Measurements from ENCODE around the gene PAH. TPM values are rescaled to one million over a fixed set of nuclear protein-coding genes. Genes with fewer than 3 reads are reported as not detected.

PAH gene
- total and polyA plus RNA-seq, 10 of the 15 experiments (the other 5 are each of a cell fraction or from before 2014, with no cell fraction given) = 0.20 to 4.8 (median 0.55) TPM; not detected in 1

- Histone ChIP-seq H3K4me3 (no peak overlapping the region), H3K27ac (ENCODE audit: control insufficient read depth, insufficient read depth) (no peak overlapping the region), H4K20me1 (ENCODE audit: control insufficient read depth, insufficient read depth) (no peaks in the 10 kb centered on the region), H3K9ac (ENCODE audit: control insufficient read depth, insufficient read depth, low read length) (no peak overlapping the region), H3K79me2 (ENCODE audit: control insufficient read depth, insufficient read depth, low read length) (no peaks in the 10 kb centered on the region), H3K4me2 (ENCODE audit: control insufficient read depth, insufficient read depth) (no peak overlapping the region), H3K4me1 (ENCODE audit: control insufficient read depth, insufficient read depth, low read length) (peaks cover 10% of the 10 kb centered on the region), H3K9me3 (replicated peaks; ENCODE audit: control insufficient read depth, insufficient read depth, low read length) (no peaks in the 10 kb centered on the region; the same call in 2 of the 3 replicates), H3K36me3 (ENCODE audit: control insufficient read depth in 2 of 2, insufficient read depth in 2 of 2, low read length in 1 of 2) (no peaks in the 10 kb centered on the region), H2AFZ (ENCODE audit: control insufficient read depth, low read depth, low read length) (no peak overlapping the region), H3K27me3 (replicated peaks in 1 of 2; ENCODE audit: control insufficient read depth in 2 of 2, insufficient read depth in 2 of 2, low read length in 1 of 2) (no peaks in the 10 kb centered on the region)
- FAIRE-seq (no peak), DNase-seq (ENCODE audit: low read depth, low spot score) (no peak), ATAC-seq (no peak)
- RAD21 ChIA-PET (ENCODE audit: unreplicated experiment) = interaction anchor here (2.5 kb wide), 1 partner anchor 30 kb away, joined by 9 read pairs; no protein-coding TSS in a partner anchor
- SMC1A ChIA-PET (ENCODE audit: uncharacterized antibody, unreplicated experiment) = interaction anchor here (0.8 to 3.3 kb wide), 7 partner anchors 10 to 634 kb away, joined by 3 to 34 read pairs (median 4); no protein-coding TSS in a partner anchor
- 44% methylated on average over 2 of the region's 2 CpGs for WGBS (ENCODE audit: insufficient coverage, insufficient replicate concordance, low lambda C conversion rate, missing lambda C conversion rate)
- no TSS peak for BruUV-seq (replicated peaks)
- POLR2A ChIA-PET = interaction anchor here (0.6 to 1.6 kb wide), 3 partner anchors 12 to 1005 kb away, joined by 3 to 7 read pairs (median 4); no protein-coding TSS in a partner anchor
- TF ChIP-seq, protein P1, sequence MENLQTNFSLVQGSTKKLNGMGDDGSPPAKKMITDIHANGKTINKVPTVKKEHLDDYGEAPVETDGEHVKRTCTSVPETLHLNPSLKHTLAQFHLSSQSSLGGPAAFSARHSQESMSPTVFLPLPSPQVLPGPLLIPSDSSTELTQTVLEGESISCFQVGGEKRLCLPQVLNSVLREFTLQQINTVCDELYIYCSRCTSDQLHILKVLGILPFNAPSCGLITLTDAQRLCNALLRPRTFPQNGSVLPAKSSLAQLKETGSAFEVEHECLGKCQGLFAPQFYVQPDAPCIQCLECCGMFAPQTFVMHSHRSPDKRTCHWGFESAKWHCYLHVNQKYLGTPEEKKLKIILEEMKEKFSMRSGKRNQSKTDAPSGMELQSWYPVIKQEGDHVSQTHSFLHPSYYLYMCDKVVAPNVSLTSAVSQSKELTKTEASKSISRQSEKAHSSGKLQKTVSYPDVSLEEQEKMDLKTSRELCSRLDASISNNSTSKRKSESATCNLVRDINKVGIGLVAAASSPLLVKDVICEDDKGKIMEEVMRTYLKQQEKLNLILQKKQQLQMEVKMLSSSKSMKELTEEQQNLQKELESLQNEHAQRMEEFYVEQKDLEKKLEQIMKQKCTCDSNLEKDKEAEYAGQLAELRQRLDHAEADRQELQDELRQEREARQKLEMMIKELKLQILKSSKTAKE (IDR thresholded peaks at IDR 0.05; ENCODE audit: low read depth, poor library complexity, severe bottlenecking) = no peak
- no peak for TF ChIP-seq NFYA (IDR thresholded peaks at IDR 0.05; ENCODE audit: borderline replicate concordance, low read depth, low read length)
- TF ChIP-seq MTA3 (IDR thresholded peaks at IDR 0.05; ENCODE audit: borderline replicate concordance, low read length) = no peak
- TF ChIP-seq STAT3 (IDR thresholded peaks at IDR 0.05; ENCODE audit: low read depth, low read length) = no peak
- no peak for TF ChIP-seq CREB1 (IDR thresholded peaks at IDR 0.05; ENCODE audit: low read depth)
- no peak for TF ChIP-seq FOXM1 (IDR thresholded peaks at IDR 0.05; ENCODE audit: low read depth, low read length)
- no peak for TF ChIP-seq ZNF207 (IDR thresholded peaks at IDR 0.05; ENCODE audit: borderline replicate concordance)
- TF ChIP-seq RELA (IDR thresholded peaks at IDR 0.05; ENCODE audit: borderline replicate concordance, partially characterized antibody) = no peak
- no peak for TF ChIP-seq BACH1 (IDR thresholded peaks at IDR 0.05; ENCODE audit: borderline replicate concordance)
- TF ChIP-seq POLR2AphosphoS5 (IDR thresholded peaks at IDR 0.05; ENCODE audit: low read length) = no peak
- no peak for TF ChIP-seq JUND (IDR thresholded peaks at IDR 0.05; ENCODE audit: low read depth, low read length)
- TF ChIP-seq RAD21 (IDR thresholded peaks at IDR 0.05; ENCODE audit: insufficient read depth, low read depth, low read length) = no peak
- no peak for TF ChIP-seq NFYB (IDR thresholded peaks at IDR 0.05; ENCODE audit: insufficient read depth, low read depth, low read length)
- TF ChIP-seq IRF5 (IDR thresholded peaks at IDR 0.05; ENCODE audit: borderline replicate concordance) = no peak
- TF ChIP-seq USF1 (IDR thresholded peaks at IDR 0.05; ENCODE audit: borderline replicate concordance, extremely low read length, insufficient read depth, low read depth, low read length) = no peak
- no peak for TF ChIP-seq RB1 (IDR thresholded peaks at IDR 0.05; ENCODE audit: borderline replicate concordance)
- no peak for TF ChIP-seq TBL1XR1 (IDR thresholded peaks at IDR 0.05; ENCODE audit: low read depth, low read length)
- TF ChIP-seq ZNF384 (IDR thresholded peaks at IDR 0.05; ENCODE audit: borderline replicate concordance, low read depth, low read length) = no peak
- TF ChIP-seq ASH2L (IDR thresholded peaks at IDR 0.05; ENCODE audit: borderline replicate concordance, low read depth) = no peak
- no peak for TF ChIP-seq YBX1 (IDR thresholded peaks at IDR 0.05)
- intact Hi-C loops (cut with micrococcal nuclease; ENCODE audit: unreplicated experiment) = no loop called here
- in situ Hi-C loops (cut with MboI) = no loop called here
- CTCF ChIA-PET = interaction anchor here (0.8 to 2.0 kb wide), 6 partner anchors 10 to 181 kb away, joined by 3 to 11 read pairs (median 4); no protein-coding TSS in a partner anchor
These were observed 3.4 kb downstream of the PAH start for GRCh38 chr12:102913453-102914226.

Measured in GM12878 (cell line).